Activated T-cell treated with anti-CD3 and anti-CD28 coated beads for 24 hours (primary cell): ENCODE results near the gene TIMM29.

Source experiments
- DNase-seq: peaks from one replicate; pipeline ENCODE4 v3.0.0-alpha.2; 2020; ENCODE audit warnings: low read depth

Gene TIMM29

GRCh38 chr19:10928563-10929401 lies at the start of gene TIMM29, which contains the start of gene YIPF2:
TIMM29 (plus strand) TSS chr19:10928811; CDS start chr19:10928823, 12 bp downstream.
YIPF2 (minus strand) TSS chr19:10928639; CDS start chr19:10928410, 229 bp downstream.
- DNase-seq, result peak; percentile 95

DNA sequence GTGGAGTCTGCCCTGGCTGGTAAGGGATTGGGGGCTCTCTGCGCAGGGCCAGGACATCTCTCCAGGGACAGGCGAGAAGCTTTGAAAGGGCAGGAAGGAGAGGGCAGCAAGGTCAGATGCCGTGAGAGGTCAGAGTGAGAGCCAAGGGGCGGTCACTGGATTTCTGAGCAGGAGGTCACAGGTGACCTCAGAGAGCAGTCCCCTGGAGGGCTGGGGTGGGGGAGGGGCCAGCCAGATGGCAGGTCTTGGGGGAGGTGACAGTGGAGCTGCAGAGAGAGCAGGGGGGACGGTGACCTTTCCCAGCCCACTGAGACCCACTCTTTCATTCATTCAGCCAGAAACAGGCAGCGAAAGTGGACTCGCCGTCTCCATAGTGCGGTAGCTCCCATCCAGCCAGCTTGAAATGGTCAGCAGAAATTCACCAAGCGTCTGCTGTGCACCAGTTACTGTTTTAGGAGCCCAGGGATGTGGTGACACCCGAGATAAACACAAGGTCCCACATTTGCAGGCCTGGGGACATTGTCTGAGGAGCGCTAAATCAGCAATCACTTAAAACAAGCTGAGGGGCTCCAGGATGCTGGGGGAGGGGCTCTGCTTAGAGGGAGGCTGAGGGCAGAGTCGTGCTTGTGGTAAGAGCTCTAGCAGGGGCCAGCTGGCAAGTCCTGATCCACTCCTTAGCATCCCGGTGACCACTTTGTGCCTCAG lies 47.1 kb upstream of the TIMM29 start:
- DNase-seq, result no peak

DNA sequence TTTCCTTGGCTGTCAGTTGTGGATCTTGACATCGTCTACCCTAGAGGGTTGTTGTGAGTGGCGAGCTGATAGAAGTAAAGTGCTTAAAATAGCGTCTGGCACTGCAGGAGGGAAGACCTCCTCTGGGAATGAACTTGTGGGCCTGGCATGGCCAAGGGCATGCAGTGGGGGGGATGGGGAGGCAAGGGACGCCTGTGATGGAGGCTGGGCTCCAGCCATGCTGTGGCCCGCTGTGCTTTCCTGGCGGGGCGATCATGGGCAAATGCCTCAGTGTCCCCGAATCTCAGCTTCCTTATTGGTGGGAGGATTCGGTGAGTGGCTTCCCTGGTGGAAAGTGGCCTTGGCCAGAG lies 46.5 kb upstream of the TIMM29 start:
- no peak for DNase-seq

GRCh38 chr19:10884274-10884673 lies 44.3 kb upstream of the TIMM29 start:
- DNase-seq, result no peak

DNA sequence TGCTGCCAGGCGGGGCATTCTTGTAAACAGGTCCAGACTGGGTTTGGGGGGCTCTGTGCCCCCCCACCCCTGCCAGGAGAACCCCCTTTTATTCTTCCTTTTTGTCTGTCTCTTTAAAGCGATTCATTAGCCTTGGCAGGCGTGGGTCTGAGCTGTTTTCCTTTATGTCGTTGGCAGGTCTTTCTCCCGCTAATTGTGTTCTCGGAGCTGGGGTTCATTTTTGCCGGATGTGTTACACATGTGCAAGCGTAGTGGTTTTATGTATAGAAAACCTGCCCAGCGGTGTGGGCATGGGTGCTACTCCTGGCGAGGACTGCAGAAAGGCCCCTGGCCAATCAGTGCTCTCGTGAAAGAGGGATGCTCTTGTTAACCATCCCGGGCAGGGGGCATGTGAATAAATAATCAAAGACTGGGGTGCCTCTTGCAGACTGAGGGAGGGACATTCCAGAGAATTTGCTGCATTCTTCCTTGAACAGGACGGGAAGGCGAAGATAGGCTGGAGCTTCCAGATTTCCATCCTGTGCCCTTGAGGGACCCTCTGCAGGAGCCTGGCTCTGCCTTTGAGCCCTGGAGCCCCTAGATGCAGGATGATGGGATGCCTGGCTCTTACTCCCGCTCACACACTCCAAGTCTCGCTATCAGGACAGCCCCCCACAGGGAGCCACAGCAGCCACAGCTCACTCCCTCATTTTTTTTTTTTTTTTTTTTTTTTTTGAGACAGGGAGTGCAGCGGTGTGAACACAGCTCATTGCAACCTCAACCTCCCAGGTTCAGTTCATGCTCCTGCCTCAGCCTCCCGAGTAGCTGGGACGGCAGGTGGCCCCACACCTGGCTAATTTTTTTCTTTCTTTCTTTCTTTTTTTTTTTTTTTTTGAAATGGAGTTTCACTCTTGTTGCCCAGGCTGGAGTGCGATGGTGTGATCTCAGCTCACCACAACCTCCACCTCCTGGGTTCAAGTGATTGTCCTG lies 43.1 kb upstream of the TIMM29 start:
- DNase-seq, result no peak

DNA sequence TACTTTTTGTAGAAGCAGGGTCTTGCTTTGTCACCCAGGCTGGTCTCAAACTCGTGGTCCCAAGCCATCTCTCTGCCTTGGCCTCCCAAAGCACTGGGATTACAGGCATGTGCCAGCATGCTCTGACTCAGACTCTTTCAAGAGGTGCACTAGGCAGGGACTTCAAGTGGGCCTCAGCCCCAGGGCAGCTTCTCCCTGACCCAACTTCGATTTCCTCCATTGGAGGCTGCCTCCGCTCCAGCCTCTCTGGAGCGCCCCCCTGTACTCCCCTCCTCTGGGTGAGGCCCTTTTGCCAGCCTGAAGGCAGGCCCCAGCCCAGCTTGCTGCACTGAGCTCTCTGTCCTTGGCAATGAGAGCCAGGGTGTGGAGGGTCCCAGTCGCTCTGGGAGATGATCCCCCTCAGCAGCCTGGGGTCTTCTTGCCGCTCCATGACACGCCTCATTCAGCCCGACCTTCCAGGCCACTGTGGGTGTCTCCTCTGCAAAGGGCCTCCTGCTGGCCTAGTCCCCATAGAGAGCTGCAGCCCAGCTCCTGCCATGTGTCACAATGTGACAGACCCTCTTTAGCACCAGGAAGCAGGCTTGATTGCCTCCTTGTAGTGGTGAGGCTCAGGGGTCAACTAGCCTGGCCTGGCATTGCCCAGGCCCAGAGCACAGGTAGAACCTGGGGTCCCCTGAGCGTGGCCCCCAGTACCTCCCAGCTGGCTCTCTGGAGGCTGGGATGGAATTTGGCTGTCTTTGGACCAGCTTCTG lies 40.8 kb upstream of the TIMM29 start:
- DNase-seq, result no peak

GRCh38 chr19:10888421-10888866 lies 40.2 kb upstream of the TIMM29 start:
- no peak for DNase-seq

DNA sequence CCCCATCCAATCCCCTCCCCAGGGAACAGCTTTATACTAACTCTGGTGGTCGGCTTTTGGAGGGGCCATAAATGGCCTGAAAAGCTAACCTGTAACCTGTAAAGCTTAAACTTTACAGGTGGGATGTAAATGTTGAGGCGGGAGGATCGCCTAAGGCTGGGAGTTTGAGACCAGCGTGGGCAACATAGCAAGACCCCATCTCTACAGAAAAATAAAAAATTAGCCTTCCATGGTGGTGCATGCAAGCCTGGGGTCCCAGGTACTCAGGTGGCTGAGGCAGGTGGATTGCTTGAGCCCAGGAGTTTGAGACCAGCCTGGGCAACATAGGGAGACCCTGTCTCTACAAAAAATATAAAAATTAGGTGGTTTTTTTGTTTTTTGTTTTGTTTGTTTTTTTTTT lies 38.7 kb upstream of the TIMM29 start:
- no peak for DNase-seq

GRCh38 chr19:10891405-10892086 lies 37.1 kb upstream of the TIMM29 start:
- no peak for DNase-seq

DNA sequence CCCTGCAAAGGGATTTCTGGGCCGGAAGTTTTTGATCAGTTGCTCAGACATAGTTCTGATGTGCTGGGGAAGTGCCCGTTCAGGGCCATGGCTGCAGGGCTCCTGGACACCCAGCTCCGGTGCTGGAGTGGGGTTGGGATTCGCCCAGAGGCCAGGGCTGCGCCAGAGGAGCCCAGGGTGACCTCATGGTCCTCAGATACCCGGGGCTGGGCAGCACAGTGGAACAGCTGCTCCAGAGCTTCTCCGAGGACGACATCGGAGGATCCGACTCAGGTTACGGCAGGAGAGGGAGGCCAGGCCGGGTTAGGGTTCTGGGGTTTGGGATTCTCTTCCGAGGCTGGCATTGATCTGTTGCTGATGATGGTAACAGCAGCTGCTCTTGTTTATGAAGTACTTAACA lies 36.4 kb upstream of the TIMM29 start:
- DNase-seq, result no peak

GRCh38 chr19:10894911-10895213 lies 33.7 kb upstream of the TIMM29 start:
- no peak for DNase-seq

DNA sequence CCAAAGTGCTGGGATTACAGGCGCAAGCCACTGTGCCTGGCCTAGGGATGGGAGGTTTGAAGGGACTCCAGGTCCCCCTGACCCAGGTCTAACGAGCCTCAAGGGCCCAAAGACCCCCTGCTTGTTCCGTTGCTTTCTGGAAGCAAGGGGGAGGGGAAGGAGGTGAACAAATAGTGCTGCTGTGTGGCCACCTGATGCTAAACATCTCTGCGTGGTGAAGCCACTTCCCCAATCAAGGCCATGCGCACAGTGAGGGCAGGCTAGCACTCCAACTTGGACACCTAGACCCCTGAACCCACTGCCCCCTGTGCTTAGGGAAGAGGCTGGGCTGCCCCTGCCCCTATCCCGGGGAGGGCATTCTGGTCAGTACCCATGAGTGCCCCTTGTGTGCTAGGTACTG lies 33.2 kb upstream of the TIMM29 start:
- DNase-seq, result no peak

DNA sequence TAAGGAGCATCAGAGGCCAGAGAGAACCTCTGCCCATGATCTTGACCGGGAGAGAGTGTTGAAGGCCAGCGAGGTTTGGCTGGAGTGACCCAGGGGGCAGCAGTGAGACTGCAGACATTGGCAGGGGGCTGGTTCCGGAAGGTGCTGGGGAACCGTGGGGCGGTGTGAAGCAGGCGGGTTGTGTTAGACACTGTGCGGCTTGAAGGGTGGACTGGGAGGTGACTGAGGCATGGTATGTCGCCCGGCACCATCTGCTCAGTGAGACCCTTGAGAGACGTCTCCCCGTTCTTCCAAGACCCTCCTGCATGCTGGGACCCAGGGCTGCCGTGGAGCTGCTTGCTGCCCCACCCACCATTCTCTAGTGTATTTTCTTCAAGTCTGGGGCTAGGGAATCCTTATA lies 32.7 kb upstream of the TIMM29 start:
- no peak for DNase-seq

DNA sequence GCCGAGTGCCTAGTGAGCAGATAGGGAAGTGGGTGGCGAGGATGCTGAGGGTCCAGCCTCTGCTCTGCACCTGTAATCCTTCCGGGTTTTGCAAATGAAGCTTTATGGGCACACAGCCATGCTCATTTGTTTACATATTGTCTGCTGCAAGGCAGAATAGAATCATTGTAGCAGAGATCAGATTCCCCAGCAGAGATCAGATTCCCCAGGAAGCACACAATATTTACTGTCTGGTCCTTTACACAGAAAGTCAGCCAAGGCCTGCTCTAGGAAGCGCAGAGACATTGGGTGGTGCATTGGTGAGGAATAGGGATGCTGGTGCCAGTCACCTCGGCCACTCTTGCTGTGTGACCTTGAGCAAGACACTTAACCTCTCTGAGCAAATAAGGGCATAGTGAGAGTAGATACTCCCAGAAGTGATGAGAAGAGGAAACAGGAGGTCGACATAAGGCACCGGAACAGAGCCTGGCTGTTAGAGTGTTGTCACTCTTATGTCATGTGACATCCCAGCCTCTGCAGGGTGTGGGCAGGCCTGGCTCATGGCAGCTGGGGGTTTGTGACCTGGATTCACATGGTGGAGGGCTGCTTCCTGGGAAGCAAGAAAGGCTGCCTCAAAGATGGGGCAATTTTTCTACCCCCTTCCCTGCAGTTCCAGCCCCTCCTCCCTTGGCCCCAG lies 31.6 kb upstream of the TIMM29 start:
- no peak for DNase-seq

- no peak for DNase-seq
These were observed 30.0 kb upstream of the TIMM29 start for GRCh38 chr19:10898633-10899032.

- no peak for DNase-seq
These were observed 29.4 kb upstream of the TIMM29 start for GRCh38 chr19:10899151-10899653.

DNA sequence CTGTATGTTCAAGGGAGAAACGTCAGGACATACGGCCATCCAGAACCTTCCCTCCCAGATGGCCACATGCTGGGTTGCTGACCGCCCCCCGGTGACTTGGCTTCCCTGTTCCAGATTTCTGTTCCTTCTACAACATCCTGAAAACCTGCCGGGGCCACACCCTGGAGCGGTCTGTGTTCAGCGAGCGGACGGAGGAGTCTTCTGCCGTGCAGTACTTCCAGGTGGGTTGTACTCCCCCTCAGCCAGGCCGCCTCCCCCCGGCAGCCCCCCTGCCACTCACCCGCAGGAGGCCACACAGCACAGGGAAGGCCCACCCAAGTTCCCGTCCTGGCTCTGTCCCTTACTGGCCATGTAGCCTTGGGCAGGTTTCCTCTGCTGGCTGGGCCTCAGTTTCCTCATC lies 20.7 kb upstream of the TIMM29 start:
- DNase-seq, result no peak

DNA sequence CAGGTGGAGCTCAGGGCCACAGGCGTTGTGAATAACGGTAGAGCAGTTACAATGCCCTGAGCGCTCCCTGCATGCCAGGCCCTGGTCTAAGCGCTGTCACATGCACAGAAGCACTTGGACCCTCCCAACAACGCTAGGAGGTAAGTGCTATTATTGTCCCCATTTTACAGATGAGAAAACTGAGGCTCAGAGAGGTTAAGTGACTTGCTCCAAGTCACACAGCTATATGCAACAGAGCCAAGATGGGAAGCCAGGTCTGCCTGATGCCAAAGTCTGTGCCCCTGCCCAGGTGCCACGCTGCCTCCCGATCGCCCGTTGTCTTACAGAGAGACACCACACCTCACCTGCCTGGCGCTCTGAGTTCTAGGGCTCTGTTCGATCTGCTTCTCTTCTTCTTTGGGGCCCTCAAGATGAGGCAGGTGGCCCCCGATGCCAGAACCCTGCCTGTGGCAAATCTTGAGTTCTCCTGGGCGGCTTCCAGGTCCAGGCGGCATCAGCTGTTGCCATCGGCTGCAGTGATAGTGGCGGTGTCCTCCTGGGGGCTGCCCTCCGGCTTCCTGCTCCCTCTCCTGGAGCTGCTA lies 20.1 kb upstream of the TIMM29 start:
- DNase-seq, result no peak

- no peak for DNase-seq
These were observed 16.8 kb upstream of the TIMM29 start for GRCh38 chr19:10911579-10912363.
